IPS-20b (cell line): ENCODE data around the gene KRTAP5-2.

ENCODE experiments used
- H3K27ac ChIP-seq: one replicate; pipeline ENCODE4 v1.5.1; 2013; ENCODE audit warnings: low read length
- H3K27me3 ChIP-seq: 2 replicates; pipeline ENCODE4 v1.6.1; 2013; ENCODE audit warnings: mild to moderate bottlenecking, low read length, inconsistent platforms; ENCODE audit not compliant: insufficient read depth
- H3K36me3 ChIP-seq: 2 replicates; pipeline ENCODE4 v1.6.1; 2013; ENCODE audit warnings: low read depth, mild to moderate bottlenecking, inconsistent platforms, low read length, moderate library complexity; ENCODE audit not compliant: insufficient read depth
- H3K4me1 ChIP-seq: 2 replicates; pipeline ENCODE4 v1.6.1; 2013; ENCODE audit warnings: mild to moderate bottlenecking, control low read depth, inconsistent platforms, low read length, moderate library complexity; ENCODE audit not compliant: insufficient read depth
- H3K4me3 ChIP-seq: 2 replicates; pipeline ENCODE4 v1.5.1; 2013; ENCODE audit warnings: mild to moderate bottlenecking, low read length, inconsistent platforms
- H3K9ac ChIP-seq: 2 replicates; pipeline ENCODE4 v1.6.1; 2013; ENCODE audit warnings: low read depth, mild to moderate bottlenecking, inconsistent platforms, low read length, moderate library complexity
- H3K9me3 ChIP-seq: 2 replicates; pipeline ENCODE4 v1.6.1; 2013; ENCODE audit warnings: mild to moderate bottlenecking, low read depth, low read length, inconsistent platforms; ENCODE audit not compliant: insufficient read depth

KRTAP5-2 gene

DNA sequence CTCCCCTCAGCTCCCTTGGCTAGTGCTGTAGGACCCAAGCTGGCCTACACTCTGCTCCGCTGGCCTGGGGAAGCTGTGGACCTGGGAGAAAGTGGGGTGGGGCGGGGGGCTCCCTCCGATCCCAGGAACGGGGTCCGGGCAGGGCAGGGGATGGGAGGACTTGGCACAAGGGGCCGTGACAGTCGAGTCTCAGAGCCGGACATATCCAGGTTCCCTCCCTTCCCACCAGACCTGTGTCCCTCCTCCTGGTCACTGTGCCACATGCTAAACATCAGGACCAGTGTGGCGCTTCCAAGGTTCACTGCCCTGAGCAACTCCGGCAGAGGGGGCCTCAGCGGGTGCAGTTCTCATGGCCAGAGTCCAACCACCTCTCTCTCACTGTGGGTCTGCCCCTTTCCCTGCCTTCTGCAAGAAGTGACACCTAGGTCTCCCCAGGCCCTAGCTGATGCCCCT lies 28.1 kb downstream of the KRTAP5-2 start:
- H3K9ac ChIP-seq: no peak overlapping the region
- H3K4me3 ChIP-seq: no peak overlapping the region
- H3K36me3 ChIP-seq: no peaks in the 10 kb centered on the region
- H3K4me1 ChIP-seq: peaks cover 9% of the 10 kb centered on the region
- no peaks in the 10 kb centered on the region for H3K9me3 ChIP-seq
- no peak overlapping the region for H3K27ac ChIP-seq
- H3K27me3 ChIP-seq: peaks cover 61% of the 10 kb centered on the region

- Histone ChIP-seq H3K4me3 (no peak overlapping the region), H3K9me3 (no peaks in the 10 kb centered on the region), H3K9ac (no peak overlapping the region), H3K27ac (no peak overlapping the region), H3K27me3 (peaks cover 61% of the 10 kb centered on the region), H3K4me1 (peaks cover 14% of the 10 kb centered on the region), H3K36me3 (no peaks in the 10 kb centered on the region)
Observed at GRCh38 chr11:1569251-1569780, 28.8 kb downstream of the KRTAP5-2 start.

- no peak overlapping the region for H3K4me3 ChIP-seq
- no peak overlapping the region for H3K9ac ChIP-seq
- no peak overlapping the region for H3K27ac ChIP-seq
- H3K27me3 ChIP-seq: peaks cover 52% of the 10 kb centered on the region
- H3K4me1 ChIP-seq: peaks cover 14% of the 10 kb centered on the region
- H3K36me3 ChIP-seq: no peaks in the 10 kb centered on the region
- no peaks in the 10 kb centered on the region for H3K9me3 ChIP-seq
Observed at GRCh38 chr11:1568441-1568911, 29.6 kb downstream of the KRTAP5-2 start.

DNA sequence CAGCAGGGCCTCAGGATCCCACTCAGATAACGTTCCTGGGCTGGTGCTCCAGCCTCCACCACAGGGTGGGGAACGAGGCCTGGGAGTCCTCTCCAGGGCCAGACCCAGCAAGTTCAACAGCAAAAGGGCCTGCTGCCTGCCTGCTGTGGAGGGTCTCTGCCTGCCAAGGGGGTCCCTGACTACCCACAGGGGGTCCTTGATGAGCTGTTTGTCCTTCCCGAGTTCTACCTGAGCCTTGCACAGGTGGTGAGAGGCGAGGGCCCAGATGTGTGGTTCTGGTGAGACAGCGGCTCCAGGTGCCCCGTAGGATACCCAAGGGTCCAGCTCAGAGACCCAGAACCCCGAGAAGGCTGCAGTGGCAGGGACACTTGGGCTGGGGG lies 30.4 kb downstream of the KRTAP5-2 start:
- Histone ChIP-seq H3K9ac (no peak overlapping the region), H3K4me1 (peaks cover 14% of the 10 kb centered on the region), H3K9me3 (no peaks in the 10 kb centered on the region), H3K36me3 (no peaks in the 10 kb centered on the region), H3K27ac (no peak overlapping the region), H3K4me3 (no peak overlapping the region), H3K27me3 (peaks cover 45% of the 10 kb centered on the region)

DNA sequence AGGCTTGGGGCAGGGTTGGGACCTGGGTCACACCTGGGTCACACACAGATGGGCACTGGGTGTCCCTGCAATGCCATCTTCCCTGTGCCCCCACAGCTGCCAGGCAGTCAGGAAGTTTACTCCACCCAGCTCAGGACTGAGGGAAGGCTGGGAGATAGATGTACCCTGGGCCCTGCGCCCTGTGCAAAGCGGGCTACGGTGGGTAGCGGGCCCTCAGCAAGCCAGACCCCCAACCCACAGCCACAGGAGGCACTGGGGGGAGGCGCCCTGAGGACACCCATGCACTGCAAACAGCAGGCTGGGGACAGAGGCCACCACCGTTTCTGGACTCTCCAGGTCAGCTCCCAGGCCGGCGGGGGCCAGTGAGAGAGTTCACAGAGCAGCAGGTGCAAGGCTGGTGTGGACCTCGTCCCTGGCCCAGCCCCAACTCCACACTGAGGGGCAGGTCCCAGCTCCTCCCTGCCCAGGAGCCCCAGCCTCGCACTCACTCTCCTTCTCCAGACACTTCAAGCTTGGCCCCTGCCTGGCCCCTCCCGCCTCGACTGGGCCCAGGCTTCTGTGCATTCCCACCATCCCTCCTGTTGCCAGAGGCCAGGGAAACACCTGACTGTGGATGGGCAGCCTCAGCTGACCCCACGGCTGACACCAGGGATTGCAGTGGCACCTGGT lies 30.9 kb downstream of the KRTAP5-2 start:
- Histone ChIP-seq H3K4me1 (peaks cover 14% of the 10 kb centered on the region), H3K36me3 (no peaks in the 10 kb centered on the region), H3K27ac (no peak overlapping the region), H3K9me3 (no peaks in the 10 kb centered on the region), H3K4me3 (no peak overlapping the region), H3K27me3 (peaks cover 40% of the 10 kb centered on the region), H3K9ac (no peak overlapping the region)

DNA sequence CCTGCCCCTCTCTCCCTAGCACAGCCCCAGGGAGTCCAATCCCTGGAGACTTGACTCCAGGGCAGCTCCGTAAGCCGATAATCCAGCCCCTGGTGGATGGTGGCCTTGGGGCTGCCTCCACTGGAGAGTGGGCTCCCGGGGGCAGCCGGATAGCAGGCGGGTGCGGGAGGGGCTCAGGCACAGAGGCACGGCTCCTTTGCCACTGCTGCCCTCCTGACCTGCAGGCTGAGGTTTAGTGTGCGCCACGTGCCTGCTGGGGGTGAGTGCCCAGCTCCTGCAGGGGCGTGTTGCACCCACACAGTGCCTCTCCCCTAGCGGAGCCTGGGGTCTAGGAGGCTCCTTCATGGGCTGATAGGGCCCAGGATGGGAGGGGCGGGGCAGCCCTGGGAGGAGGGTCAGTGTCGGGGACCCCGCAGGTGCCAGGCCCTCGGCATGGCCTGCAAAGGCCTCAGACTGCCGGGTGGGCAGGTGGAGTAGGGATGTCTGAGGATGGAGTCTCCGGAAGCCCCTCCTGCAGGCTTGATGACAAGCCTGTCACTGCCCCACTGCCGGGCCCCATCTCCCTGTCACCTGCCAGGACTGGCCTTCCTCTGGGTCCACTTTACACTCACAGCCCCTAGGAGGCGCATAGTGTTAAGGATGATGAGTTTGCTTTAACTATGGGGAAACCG lies 31.6 kb downstream of the KRTAP5-2 start:
- peaks cover 39% of the 10 kb centered on the region for H3K27me3 ChIP-seq
- no peak overlapping the region for H3K4me3 ChIP-seq
- no peaks in the 10 kb centered on the region for H3K9me3 ChIP-seq
- H3K36me3 ChIP-seq: no peaks in the 10 kb centered on the region
- H3K27ac ChIP-seq: no peak overlapping the region
- no peak overlapping the region for H3K9ac ChIP-seq
- peaks cover 14% of the 10 kb centered on the region for H3K4me1 ChIP-seq

DNA sequence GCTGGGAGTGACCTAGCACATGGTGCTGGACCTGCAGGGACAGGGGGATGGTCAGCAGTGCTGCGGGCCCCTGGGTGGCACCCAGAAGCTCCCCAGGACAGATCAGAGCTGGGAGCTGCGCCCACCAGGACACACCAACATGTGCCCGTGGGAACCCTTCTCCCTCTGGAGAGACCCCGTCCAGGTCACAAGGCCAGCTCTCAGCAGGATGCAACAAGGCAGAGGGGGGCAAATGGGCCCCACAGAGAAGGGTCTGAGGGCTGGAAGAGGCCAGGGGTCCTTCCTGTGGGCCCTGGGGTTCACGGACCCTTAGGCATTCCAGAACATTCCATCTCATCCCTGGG lies 32.2 kb downstream of the KRTAP5-2 start:
- peaks cover 33% of the 10 kb centered on the region for H3K27me3 ChIP-seq
- no peaks in the 10 kb centered on the region for H3K9me3 ChIP-seq
- H3K36me3 ChIP-seq: no peaks in the 10 kb centered on the region
- peaks cover 14% of the 10 kb centered on the region for H3K4me1 ChIP-seq
- no peak overlapping the region for H3K27ac ChIP-seq
- no peak overlapping the region for H3K9ac ChIP-seq
- H3K4me3 ChIP-seq: no peak overlapping the region

DNA sequence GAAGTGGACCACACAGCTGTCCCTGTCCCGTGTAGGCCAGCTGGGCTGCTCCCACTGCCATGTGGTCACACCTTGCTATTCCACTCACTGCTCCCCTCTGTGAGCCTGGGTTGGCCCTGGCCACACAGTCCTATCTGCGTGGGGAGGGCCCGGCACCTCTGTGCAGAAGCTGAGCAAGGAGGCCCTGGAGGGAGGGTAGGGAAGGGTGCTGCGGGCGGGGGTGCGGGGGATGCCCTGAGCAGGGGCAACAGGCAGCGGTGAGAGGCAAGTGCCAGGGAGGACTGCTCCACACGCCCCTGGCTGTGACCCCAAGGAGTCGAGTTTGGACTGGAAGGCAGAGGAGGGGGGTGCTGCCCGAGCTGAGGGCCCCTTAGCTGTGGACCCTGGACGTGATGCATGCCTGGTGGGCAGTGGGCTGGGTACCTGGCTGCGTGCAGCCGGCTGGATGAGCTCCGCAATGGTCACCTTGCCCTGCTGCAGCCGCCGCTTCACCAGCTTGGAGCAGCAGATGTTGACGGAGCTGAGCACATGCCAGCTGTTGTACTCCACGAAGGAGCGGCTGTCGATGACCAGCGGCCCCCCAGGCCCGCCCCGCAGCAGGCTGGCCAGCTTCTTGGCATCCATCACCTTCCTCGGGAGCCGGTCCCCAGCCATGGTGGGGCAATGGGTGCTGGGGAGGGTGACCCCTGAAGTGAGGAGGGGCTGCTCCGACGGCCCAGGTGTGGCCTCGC lies 32.8 kb downstream of the KRTAP5-2 start:
- Histone ChIP-seq H3K27ac (no peak overlapping the region), H3K27me3 (peaks cover 27% of the 10 kb centered on the region), H3K9ac (no peak overlapping the region), H3K4me1 (peaks cover 14% of the 10 kb centered on the region), H3K4me3 (no peak overlapping the region), H3K9me3 (no peaks in the 10 kb centered on the region), H3K36me3 (no peaks in the 10 kb centered on the region)

- no peak overlapping the region; the same call in 1 of the 2 replicates for H3K9ac ChIP-seq
- H3K9me3 ChIP-seq: no peaks in the 10 kb centered on the region
- H3K27me3 ChIP-seq: peaks cover 25% of the 10 kb centered on the region
- H3K4me3 ChIP-seq: peak overlapping the region; percentile 26; the same call in 1 of the 2 replicates
- H3K36me3 ChIP-seq: no peaks in the 10 kb centered on the region
- peaks cover 14% of the 10 kb centered on the region for H3K4me1 ChIP-seq
- H3K27ac ChIP-seq: no peak overlapping the region
Observed at GRCh38 chr11:1564535-1565172, 33.4 kb downstream of the KRTAP5-2 start.

DNA sequence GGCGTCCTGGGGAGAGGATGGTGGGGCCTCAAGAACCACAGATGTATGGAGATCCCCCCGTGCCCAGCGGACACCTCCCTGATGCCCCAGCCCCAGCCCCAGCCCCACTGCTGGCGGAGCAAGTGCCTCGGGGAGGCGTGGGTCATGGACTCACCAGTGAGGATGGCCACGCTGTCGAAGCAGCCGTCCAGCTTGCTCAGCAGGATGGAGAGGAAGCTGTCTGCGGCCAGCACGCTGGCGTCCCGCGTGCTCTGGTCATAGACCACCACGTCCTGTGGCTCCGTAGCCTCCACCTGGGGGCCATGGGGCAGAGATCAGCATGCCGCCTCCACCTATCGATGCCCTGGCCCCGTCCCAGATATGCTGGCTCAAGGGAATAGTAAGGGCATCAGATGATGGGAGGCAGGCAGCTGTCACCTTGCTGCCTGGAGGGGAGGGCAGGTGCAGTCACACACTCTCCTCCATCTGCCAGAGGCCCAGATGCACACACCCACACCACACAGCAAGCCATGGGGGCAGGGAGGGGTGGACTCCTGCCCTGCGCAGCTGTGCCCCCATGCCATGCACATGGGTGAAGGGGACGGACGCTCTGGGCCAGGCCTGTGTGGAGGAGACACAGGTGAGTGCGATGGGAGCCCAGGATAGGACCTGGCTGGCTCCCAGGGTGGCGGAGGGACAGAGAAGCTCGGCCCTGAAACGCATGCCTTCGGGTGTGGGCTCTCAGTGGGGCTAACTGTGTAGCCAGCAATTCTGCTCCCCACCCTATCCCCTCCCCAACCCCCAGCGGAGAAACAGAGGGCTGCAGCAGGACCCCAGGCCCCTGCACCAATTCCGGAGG lies 34.2 kb downstream of the KRTAP5-2 start:
- peaks cover 11% of the 10 kb centered on the region for H3K4me1 ChIP-seq

More for the DNA sequence above, 34.2 kb downstream of the KRTAP5-2 start:
- Histone ChIP-seq H3K9me3 (no peaks in the 10 kb centered on the region), H3K9ac (peak overlapping the region; percentile 48; the same call in 1 of the 2 replicates), H3K36me3 (no peaks in the 10 kb centered on the region), H3K4me3 (peak overlapping the region; percentile 26; the same call in 1 of the 2 replicates), H3K27me3 (peaks cover 23% of the 10 kb centered on the region), H3K27ac (no peak overlapping the region)
